ENCODE measurements around the gene HSPA1B.

DNA sequence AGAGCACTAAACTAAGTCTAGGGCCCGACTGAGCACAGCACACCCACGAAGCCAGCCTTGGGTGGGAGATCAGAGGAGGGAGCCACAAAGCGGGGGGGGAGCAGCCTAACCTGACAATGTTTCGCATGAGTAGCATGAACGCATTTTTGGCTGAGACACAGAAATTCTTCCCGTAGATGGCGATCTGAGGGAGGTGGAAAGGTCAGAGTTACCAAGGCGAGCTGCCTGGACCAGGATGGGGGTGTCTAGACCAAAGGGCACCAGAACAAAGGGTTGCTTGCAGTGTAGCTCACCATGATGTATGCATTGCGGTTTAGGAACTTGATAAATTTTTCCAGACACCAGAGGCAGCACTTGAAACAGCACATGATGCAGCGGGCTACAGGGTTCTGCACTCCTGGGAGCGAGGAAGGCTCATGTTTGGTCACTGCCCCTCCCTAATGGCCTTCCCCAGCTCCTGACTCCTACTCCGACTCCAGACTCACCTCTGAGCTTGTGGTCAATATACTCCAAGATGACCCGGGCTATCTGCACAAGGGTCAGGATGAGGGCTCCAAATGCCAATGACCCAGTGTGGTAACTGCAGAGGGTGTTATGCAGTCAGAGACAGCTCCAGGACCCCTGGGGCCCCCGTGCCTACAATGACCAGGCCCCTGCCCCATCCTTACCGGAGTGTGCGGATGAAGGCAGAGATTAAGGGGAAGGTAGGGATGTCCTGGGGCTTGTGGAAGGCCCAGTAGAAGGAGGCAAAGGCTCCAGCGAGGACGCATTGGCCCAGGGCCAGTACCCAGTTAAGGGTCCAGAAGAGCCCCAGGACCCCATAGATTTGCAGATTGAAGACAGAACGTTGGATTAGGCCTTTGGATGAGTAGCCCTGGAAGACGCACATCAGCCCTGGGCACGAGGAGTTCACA, 37.9 kb downstream of the HSPA1B start:
- no peak for TF ChIP-seq EZH2phosphoT487 (IDR thresholded peaks at IDR 0.05; ENCODE audit: borderline replicate concordance)
- TF ChIP-seq, protein P1, sequence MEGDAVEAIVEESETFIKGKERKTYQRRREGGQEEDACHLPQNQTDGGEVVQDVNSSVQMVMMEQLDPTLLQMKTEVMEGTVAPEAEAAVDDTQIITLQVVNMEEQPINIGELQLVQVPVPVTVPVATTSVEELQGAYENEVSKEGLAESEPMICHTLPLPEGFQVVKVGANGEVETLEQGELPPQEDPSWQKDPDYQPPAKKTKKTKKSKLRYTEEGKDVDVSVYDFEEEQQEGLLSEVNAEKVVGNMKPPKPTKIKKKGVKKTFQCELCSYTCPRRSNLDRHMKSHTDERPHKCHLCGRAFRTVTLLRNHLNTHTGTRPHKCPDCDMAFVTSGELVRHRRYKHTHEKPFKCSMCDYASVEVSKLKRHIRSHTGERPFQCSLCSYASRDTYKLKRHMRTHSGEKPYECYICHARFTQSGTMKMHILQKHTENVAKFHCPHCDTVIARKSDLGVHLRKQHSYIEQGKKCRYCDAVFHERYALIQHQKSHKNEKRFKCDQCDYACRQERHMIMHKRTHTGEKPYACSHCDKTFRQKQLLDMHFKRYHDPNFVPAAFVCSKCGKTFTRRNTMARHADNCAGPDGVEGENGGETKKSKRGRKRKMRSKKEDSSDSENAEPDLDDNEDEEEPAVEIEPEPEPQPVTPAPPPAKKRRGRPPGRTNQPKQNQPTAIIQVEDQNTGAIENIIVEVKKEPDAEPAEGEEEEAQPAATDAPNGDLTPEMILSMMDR (conservative IDR thresholded peaks at IDR 0.05; ENCODE audit: low read length) = no peak
